Activated CD8-positive, alpha-beta memory T cell treated with anti-CD3 and anti-CD28 coated beads for 4 hours (primary cell): ENCODE measurements around the gene SPRR2A.
"Not testable (repeated sequence)": the region's sequence is repeated elsewhere in the genome, so short reads cannot be mapped to it uniquely, and the experiment has no call there.

ENCODE experiments used
- DNase-seq, 2 donors: peaks; one replicate each; pipeline ENCODE4 v3.0.0-alpha.2; 2020; ENCODE audit warnings: low read depth in 2 of 2

Gene SPRR2A

DNA sequence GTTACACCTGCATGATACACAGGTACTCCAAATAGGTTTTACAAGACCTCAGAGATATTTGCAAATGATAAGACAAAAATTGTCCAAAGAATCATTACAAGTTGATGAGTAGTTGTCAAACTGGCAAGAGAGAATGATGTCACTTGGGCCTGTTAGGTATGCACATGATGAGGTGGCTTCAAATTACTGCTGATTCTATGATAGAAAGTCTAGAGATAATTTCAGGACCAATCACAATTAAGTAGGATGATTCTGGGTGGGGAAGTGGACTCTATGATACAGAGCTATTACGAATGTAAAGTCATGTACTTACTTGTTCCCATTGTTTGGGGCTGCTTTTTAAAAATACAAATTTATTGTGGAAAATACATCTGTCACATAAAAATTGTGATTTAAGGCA lies 31.5 kb downstream of the SPRR2A start:
- no peak for DNase-seq

- no peak for DNase-seq
Measured at GRCh38 chr1:153024413-153024812, 32.9 kb downstream of the SPRR2A start.

- DNase-seq = no peak
Measured at GRCh38 chr1:153023109-153023508, 34.2 kb downstream of the SPRR2A start.

- not testable (repeated sequence) for DNase-seq
Measured at GRCh38 chr1:153022340-153022739, 35.0 kb downstream of the SPRR2A start.

GRCh38 chr1:153021829-153022228 lies 35.5 kb downstream of the SPRR2A start:
- not testable (repeated sequence) for DNase-seq

DNA sequence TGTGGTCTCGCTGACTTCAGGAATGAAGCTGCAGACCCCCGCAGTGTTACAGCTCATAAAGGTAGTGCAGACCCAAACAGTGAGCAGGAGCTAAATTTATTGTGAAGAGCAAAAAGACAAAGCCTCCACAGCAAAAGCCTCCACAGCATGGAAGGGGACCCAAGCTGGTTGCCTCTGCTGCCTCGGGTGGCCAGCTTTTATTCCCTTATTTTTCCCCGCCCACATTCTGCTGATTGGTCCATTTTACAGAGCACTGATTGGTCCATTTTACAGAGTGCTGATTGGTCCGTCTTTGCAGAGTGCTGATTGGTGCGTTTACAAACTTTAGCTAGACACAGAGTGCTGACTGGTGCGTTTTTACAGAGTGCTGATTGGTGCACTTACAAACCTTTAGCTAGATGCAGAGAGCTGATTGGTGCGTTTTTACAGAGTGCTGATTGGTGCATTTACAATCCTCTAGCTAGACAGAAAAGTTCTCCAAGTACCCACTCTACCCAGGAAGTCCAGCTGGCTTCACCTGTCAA lies 46.0 kb downstream of the SPRR2A start:
- DNase-seq = not testable (repeated sequence)
